PFSK-1 (cell line): Measurements from ENCODE around the gene AR.

Experiments used
- FOXP2 ChIP-seq: optimal IDR thresholded peaks from 2 replicates; pipeline ENCODE3; 2011; ENCODE audit warnings: borderline replicate concordance, control low read depth, inconsistent platforms; ENCODE audit not compliant: insufficient read depth; ENCODE audit errors: extremely low read length, extremely low read depth
- POLR2AphosphoS5 ChIP-seq: IDR thresholded peaks from 2 replicates; pipeline ENCODE4 v1.6.1; 2012; ENCODE audit warnings: low read depth, mild to moderate bottlenecking, control low read depth, low read length, moderate library complexity
- SIN3A ChIP-seq: IDR thresholded peaks from 2 replicates; pipeline ENCODE4 v1.6.1; 2012; ENCODE audit warnings: mild to moderate bottlenecking, low read length, moderate library complexity, borderline replicate concordance; ENCODE audit not compliant: insufficient read depth
- TAF1 ChIP-seq: IDR thresholded peaks from 2 replicates; pipeline ENCODE4 v1.6.1; 2012; ENCODE audit warnings: low read length, control low read depth, borderline replicate concordance; ENCODE audit not compliant: insufficient read depth
- TF ChIP-seq, protein P1 (sequence below), 2 experiments: IDR thresholded peaks; 2 replicates each; pipeline versions ENCODE4 v1.6.1 to v1.8.0; 2011 to 2012; ENCODE audit warnings: low read depth in 2 of 2, low read length in 2 of 2, control low read depth in 1 of 2, inconsistent platforms in 1 of 2, mild to moderate bottlenecking in 1 of 2, moderate library complexity in 1 of 2; ENCODE audit not compliant: insufficient read depth in 1 of 2

The AR gene

DNA sequence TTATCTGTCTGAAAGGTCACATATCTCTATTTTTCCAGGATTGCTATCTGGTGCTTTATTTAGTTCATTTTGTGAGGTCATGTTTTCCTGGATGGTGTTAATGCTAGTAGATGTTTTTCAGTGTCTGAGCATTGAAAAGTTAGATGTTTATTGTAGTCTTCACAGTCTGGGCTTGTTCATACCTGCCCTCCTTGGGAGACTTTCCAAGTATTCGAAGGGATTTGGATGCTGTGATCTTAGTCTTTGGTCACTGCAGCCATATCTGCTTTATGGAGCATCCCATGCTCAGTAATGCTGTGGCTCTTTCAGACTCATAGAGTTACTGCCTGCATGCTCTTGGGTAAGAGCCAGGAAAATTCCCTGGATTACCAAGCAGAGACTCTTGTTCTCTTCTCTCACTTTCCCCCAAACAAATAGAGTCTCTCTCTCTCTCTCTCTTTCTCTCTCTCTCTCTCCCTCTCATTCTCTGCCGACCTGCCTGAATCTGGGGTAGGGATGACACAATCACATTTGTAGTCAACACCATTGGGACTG is 130.0 kb downstream of the AR start:
- TF ChIP-seq, protein P1, sequence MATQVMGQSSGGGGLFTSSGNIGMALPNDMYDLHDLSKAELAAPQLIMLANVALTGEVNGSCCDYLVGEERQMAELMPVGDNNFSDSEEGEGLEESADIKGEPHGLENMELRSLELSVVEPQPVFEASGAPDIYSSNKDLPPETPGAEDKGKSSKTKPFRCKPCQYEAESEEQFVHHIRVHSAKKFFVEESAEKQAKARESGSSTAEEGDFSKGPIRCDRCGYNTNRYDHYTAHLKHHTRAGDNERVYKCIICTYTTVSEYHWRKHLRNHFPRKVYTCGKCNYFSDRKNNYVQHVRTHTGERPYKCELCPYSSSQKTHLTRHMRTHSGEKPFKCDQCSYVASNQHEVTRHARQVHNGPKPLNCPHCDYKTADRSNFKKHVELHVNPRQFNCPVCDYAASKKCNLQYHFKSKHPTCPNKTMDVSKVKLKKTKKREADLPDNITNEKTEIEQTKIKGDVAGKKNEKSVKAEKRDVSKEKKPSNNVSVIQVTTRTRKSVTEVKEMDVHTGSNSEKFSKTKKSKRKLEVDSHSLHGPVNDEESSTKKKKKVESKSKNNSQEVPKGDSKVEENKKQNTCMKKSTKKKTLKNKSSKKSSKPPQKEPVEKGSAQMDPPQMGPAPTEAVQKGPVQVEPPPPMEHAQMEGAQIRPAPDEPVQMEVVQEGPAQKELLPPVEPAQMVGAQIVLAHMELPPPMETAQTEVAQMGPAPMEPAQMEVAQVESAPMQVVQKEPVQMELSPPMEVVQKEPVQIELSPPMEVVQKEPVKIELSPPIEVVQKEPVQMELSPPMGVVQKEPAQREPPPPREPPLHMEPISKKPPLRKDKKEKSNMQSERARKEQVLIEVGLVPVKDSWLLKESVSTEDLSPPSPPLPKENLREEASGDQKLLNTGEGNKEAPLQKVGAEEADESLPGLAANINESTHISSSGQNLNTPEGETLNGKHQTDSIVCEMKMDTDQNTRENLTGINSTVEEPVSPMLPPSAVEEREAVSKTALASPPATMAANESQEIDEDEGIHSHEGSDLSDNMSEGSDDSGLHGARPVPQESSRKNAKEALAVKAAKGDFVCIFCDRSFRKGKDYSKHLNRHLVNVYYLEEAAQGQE (IDR thresholded peaks at IDR 0.05; ENCODE audit: insufficient read depth in 1 of 2, low read depth in 2 of 2, low read length in 2 of 2), result no peak
- TF ChIP-seq POLR2AphosphoS5 (no peak), FOXP2 (no peak), TAF1 (no peak), SIN3A (no peak)

DNA sequence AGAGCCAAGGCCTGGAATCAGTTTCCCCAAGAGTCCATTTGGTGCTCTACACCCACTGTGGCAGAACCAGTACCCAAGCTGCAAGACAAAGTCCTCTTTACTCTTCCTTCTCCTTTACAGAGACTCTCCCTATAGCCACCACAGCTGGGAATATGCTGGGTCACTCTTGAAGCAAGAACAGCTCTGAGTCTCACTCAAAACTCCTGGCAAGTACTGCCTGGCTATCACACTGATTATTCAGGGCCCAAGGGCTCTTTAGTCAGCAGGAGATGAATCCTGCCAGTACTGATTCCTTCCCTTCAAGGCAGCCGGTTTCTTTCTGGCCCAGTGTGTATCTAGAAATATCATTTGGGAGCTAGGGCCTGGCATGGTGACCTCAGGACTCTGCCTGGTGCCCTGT is 130.9 kb downstream of the AR start:
- no peak for TF ChIP-seq POLR2AphosphoS5
- TF ChIP-seq, protein P1 (IDR thresholded peaks at IDR 0.05; ENCODE audit: insufficient read depth in 1 of 2, low read depth in 2 of 2, low read length in 2 of 2), result no peak
- no peak for TF ChIP-seq TAF1
- no peak for TF ChIP-seq SIN3A
- TF ChIP-seq FOXP2, result no peak

DNA sequence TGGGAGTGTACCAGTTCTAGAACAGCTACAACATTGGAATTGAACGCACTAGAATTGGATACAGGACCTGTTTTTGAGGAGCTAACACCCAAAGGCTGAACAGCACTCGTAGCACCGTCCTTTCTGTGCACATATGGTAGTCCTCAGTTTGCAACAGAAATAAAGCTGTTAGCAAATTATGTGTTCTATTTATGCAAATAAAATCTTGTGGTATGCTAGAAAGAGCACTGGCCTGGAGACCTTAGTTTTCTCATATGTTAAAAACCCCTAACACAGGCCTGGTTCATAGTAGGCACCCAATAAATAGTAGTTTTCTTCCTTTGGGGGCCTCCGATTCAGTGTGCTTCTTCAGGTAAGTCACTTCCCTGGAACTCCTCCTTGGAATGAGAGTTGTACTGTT is 140.3 kb downstream of the AR start:
- TF ChIP-seq TAF1 (no peak), FOXP2 (no peak), POLR2AphosphoS5 (no peak), SIN3A (no peak)
- TF ChIP-seq, protein P1 (IDR thresholded peaks at IDR 0.05; ENCODE audit: insufficient read depth in 1 of 2, low read depth in 2 of 2, low read length in 2 of 2), result no peak

DNA sequence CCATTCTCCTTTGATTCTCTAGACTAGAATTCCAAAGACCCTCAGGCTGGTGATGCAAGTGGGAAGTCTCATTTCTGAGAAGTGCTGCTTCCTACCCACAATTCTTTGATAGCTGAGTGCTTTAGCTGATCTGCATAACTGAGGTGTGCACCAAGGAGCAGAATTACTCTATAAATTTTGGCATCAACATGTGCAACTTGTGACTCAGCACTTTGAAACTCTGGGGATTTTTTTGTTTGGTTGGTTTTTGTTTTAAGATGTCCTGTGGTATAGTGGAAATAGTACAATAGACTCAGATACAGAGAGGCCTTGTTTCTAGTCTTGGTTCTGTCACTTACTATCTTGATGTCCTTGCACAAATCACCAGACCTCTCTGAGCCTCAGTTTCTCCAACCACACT is 148.4 kb downstream of the AR start:
- TF ChIP-seq SIN3A (no peak), TAF1 (no peak), FOXP2 (no peak), POLR2AphosphoS5 (no peak)
- TF ChIP-seq, protein P1 (IDR thresholded peaks at IDR 0.05; ENCODE audit: insufficient read depth in 1 of 2, low read depth in 2 of 2, low read length in 2 of 2), result no peak

DNA sequence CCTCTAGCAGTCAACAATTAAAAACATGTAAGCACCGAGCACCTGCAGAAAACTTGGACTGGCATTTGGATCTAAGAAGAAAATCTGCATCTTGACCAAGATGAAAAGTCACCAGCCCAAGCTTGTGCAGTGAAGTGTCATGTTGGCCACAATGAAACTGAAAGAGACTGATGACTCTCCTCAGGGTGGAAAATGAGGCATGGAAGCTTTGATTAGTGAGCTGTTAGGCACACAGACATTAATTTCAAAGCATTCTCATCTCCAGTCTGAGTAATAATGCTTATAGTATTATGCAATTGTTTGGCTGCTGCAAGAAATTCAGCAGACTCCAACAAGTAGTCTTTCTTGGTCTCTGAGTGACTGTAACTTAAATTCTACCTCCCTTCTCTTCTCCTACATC is 150.1 kb downstream of the AR start:
- TF ChIP-seq, protein P1 (IDR thresholded peaks at IDR 0.05; ENCODE audit: insufficient read depth in 1 of 2, low read depth in 2 of 2, low read length in 2 of 2), result no peak
- no peak for TF ChIP-seq SIN3A
- TF ChIP-seq POLR2AphosphoS5, result no peak
- TF ChIP-seq FOXP2, result no peak
- no peak for TF ChIP-seq TAF1
